ENCODE data around the gene EIPR1. TPM values are rescaled to one million over a fixed set of nuclear protein-coding genes. Genes with fewer than 3 reads are reported as not detected.

The EIPR1 gene
- total RNA-seq, 4 donors from 2014 or later: 13.8 to 19.0 (median 15.3) TPM

DNA sequence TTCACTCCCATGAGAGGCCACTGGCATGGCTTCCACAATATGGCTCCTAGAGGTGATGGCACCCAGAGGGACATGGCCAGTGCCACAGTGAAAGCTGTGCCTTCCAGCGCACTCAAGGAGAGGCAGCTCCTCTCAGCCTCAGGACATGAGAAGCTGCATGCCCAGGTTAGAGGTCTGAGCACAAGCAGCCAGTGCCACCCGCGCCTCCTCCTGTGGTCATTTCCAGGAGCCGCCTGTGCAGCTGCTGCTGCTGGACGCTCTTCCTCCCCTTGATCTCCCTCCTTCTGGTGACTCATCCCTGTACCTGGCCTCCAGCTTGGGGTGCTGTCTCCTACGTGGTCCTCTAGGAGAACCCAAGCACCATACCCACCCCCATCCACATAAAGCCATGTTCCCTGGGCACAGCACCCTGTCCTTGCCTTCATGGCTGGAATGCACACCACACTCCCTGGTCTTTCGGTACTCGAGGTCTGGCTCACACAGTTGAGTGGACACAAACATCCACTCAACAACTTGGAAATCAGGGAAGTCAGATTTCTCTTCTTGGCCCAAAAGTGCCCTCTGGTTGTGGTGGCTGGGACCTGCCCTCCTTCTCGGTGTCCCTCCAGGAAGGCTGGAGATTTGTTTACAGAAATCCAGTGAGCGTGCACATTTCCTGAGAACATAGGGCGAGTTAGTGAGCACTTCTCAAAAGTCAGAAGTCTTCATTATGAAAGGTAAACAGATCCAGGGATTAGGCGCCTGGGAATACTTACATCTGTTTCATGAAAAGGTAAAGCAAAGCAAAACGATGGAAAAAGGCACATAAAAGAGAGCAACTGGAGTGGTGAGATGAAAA lies 96.7 kb downstream of the EIPR1 start:
- peaks cover 4 to 16% (median 15%) of the 10 kb centered on the region in 4 donors for H3K4me1 ChIP-seq

GRCh38 chr2:3280197-3280596 lies 97.4 kb downstream of the EIPR1 start:
- no peak overlapping the region for H3K4me3 ChIP-seq
- 84% methylated on average over 19 of the region's 20 CpGs for WGBS
- TF ChIP-seq CTCF (IDR thresholded peaks at IDR 0.05) (no peak), EP300 (IDR thresholded peaks at IDR 0.05) (no peak), POLR2A (IDR thresholded peaks at IDR 0.05; ENCODE audit: low read depth) (no peak), POLR2AphosphoS5 (IDR thresholded peaks at IDR 0.05) (no peak)
- no peaks in the 10 kb centered on the region for H3K36me3 ChIP-seq
- DNase-seq (ENCODE audit: extremely low spot score): no peak
- H3K9me3 ChIP-seq: no peaks in the 10 kb centered on the region
- peaks cover 4 to 16% (median 15%) of the 10 kb centered on the region in 4 donors for H3K4me1 ChIP-seq
- no peak overlapping the region for H3K27ac ChIP-seq (replicated peaks in 1 of 4)
- no peaks in the 10 kb centered on the region for H3K27me3 ChIP-seq
- intact Hi-C loops (cut with DNase I): no loop called here

More for the DNA sequence above, 96.7 kb downstream of the EIPR1 start:
- H3K36me3 ChIP-seq: no peaks in the 10 kb centered on the region
- no peak for TF ChIP-seq POLR2AphosphoS5 (IDR thresholded peaks at IDR 0.05)
- no peak for TF ChIP-seq POLR2A (IDR thresholded peaks at IDR 0.05; ENCODE audit: low read depth)
- TF ChIP-seq CTCF (IDR thresholded peaks at IDR 0.05): no peak
- no peak for TF ChIP-seq EP300 (IDR thresholded peaks at IDR 0.05)
- 90% methylated on average over 13 of the region's 13 CpGs for WGBS
- no peak overlapping the region for H3K27ac ChIP-seq (replicated peaks in 1 of 4)
- H3K4me3 ChIP-seq: no peak overlapping the region
- no peaks in the 10 kb centered on the region for H3K27me3 ChIP-seq
- intact Hi-C loops (cut with DNase I): no loop called here
- H3K9me3 ChIP-seq: no peaks in the 10 kb centered on the region
- DNase-seq (ENCODE audit: extremely low spot score): no peak

DNA sequence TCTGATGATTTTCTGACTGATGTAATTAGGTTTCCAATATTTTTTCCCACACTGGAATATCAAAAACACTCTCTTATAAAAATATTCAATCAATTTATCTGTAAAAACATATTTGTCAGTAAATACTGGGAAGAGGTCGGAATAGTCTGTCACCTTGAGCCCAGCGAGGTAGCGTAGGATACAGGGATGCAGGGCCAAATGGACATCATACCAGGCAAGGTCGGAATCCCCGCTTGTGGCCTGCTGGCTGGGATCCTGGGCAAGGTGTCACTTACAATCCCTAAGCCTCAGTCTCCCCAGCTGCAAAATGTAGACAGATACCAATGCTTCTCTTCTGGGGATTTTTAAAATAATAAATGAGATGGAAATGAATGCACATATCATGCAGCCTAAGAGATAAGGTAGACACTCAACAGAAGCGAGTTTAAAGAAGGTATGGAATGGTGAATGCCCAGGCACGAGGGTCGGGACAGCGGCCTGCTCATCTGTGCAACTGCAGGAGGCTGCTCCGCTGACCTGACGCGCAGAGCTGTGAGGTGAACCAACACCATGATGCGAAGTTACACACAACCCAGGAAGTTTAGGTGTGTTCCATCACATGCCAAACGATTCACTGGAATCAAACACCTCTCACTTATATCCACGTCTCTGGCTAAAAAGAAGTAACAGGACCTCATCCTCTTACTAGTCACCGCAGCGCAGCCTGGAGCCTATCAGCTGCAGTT lies 98.2 kb downstream of the EIPR1 start:
- Histone ChIP-seq H3K27ac (replicated peaks in 1 of 4) (no peak overlapping the region), H3K27me3 (no peaks in the 10 kb centered on the region), H3K4me3 (no peak overlapping the region), H3K4me1 (peaks cover 4 to 16% (median 15%) of the 10 kb centered on the region in 4 donors), H3K9me3 (no peaks in the 10 kb centered on the region), H3K36me3 (no peaks in the 10 kb centered on the region)
- intact Hi-C loops (cut with DNase I): no loop called here
- DNase-seq (ENCODE audit: extremely low spot score): no peak
- WGBS: 90% methylated on average over 17 of the region's 17 CpGs
- TF ChIP-seq POLR2AphosphoS5 (IDR thresholded peaks at IDR 0.05) (no peak), CTCF (IDR thresholded peaks at IDR 0.05) (no peak), EP300 (IDR thresholded peaks at IDR 0.05) (no peak), POLR2A (IDR thresholded peaks at IDR 0.05; ENCODE audit: low read depth) (no peak)

DNA sequence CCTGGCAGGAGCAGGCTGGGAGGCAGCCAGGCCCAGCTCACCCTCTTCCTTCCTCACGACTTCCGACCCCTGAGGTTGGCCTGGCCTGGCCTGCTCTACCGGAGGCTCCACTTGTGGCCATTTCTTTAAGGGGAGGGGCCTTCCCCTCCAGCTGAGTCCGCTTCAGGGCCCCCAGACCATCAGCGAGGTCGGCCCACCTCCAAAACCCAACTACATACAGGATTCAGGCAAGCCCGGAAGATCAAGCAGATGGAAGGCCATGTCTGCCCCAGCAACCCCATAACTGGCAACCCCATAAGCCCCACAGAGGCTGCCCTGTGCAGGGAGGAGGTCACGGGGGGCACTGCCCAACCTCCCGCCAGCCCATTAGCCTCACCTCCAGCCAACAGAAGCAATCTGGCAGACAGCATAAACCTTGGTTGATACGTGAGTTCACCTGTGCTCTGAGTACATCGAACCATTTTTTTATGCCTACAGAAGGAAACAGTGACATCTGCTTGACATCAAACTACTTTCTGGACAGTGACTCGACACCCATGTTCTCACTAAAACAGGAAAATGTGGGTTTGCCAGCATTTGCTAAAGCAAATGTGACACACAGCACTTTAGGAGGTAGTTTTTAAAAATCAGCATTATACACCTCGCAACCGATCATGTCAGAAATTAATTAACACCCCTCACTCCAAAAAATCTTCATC lies 98.9 kb downstream of the EIPR1 start:
- Histone ChIP-seq H3K4me3 (no peak overlapping the region), H3K27me3 (no peaks in the 10 kb centered on the region), H3K36me3 (no peaks in the 10 kb centered on the region), H3K27ac (replicated peaks in 1 of 4) (no peak overlapping the region), H3K4me1 (peaks cover 4 to 16% (median 15%) of the 10 kb centered on the region in 4 donors), H3K9me3 (peaks cover 0 to 5% (median 0%) of the 10 kb centered on the region in 4 donors)
- no peak for TF ChIP-seq POLR2AphosphoS5 (IDR thresholded peaks at IDR 0.05)
- TF ChIP-seq POLR2A (IDR thresholded peaks at IDR 0.05; ENCODE audit: low read depth): no peak
- TF ChIP-seq CTCF (IDR thresholded peaks at IDR 0.05): no peak
- TF ChIP-seq EP300 (IDR thresholded peaks at IDR 0.05): no peak
- intact Hi-C loops (cut with DNase I): no loop called here
- DNase-seq (ENCODE audit: extremely low spot score): no peak
- 88% methylated on average over 9 of the region's 14 CpGs for WGBS

All from esophagus muscularis mucosa (tissue), 4 donors.